Calu3 (cell line): Measurements from ENCODE around the gene ADAMTSL2. TPM values are rescaled to one million over a fixed set of nuclear protein-coding genes. Genes with fewer than 3 reads are reported as not detected.

Experiments
- BruUV-seq: library from RNA; stranded (reverse); fragments of 400-500 nt; replicated peaks from 2 replicates; lab custom pipeline; 2021; lab: Mats Ljungman, UMichigan
- CTCF ChIA-PET: fragments of 300-600 bp; sonication (Branson Sonifier 250); formaldehyde crosslinking; loops from one replicate; lab custom pipeline; 2022; ENCODE audit warnings: antibody characterized with exemption; lab: Charles Lee
- DNase-seq: peaks from one replicate; pipeline ENCODE4 v3.0.0; 2022
- H3K27ac Mint-ChIP-seq: one replicate; pipeline ENCODE4 v1.8.0; 2022; ENCODE audit warnings: mixed read lengths; ENCODE audit not compliant: unreplicated experiment
- H3K27me3 Mint-ChIP-seq: one replicate; pipeline ENCODE4 v1.8.0; 2022; ENCODE audit warnings: mixed read lengths; ENCODE audit not compliant: unreplicated experiment
- H3K36me3 Mint-ChIP-seq: one replicate; pipeline ENCODE4 v1.8.0; 2022; ENCODE audit warnings: mild to moderate bottlenecking, moderate library complexity, mixed read lengths; ENCODE audit not compliant: insufficient read depth, unreplicated experiment
- H3K4me1 Mint-ChIP-seq: one replicate; pipeline ENCODE4 v1.8.0; 2022; ENCODE audit warnings: mild to moderate bottlenecking, low read depth, mixed read lengths; ENCODE audit not compliant: unreplicated experiment
- H3K4me3 Mint-ChIP-seq: one replicate; pipeline ENCODE4 v1.8.0; 2022; ENCODE audit warnings: mild to moderate bottlenecking, low read depth, moderate library complexity, mixed read lengths; ENCODE audit not compliant: unreplicated experiment
- H3K9me3 Mint-ChIP-seq: one replicate; pipeline ENCODE4 v1.8.0; 2022; ENCODE audit warnings: low read depth, mixed read lengths; ENCODE audit not compliant: unreplicated experiment
- CTCF ChIP-seq: fragments of 200-600 bp; IDR thresholded peaks from one replicate; pipeline ENCODE4 v1.8.0; 2022; ENCODE audit warnings: antibody characterized with exemption; ENCODE audit not compliant: unreplicated experiment
- intact Hi-C: fragments of 100-400 bp; cut with micrococcal nuclease; formaldehyde crosslinking; loops from one replicate; pipeline ENCODE4 v1.10.0; 2022; ENCODE audit not compliant: unreplicated experiment
- total RNA-seq: library from RNA; stranded (reverse); gene quantifications from 2 replicates; pipeline ENCODE4 v1.2.3, GENCODE V29; 2022

Gene ADAMTSL2
- total RNA-seq, 1 experiment from 2014 or later = 0.14 TPM

- Mint-ChIP-seq H3K9me3 (no peaks in the 10 kb centered on the region), H3K27ac (no peak overlapping the region), H3K4me1 (peaks cover 8% of the 10 kb centered on the region), H3K4me3 (no peak overlapping the region), H3K27me3 (peaks cover 87% of the 10 kb centered on the region), H3K36me3 (no peaks in the 10 kb centered on the region)
- CTCF ChIA-PET = no interaction called here
- no peak for DNase-seq
- no TSS peak for BruUV-seq
- TF ChIP-seq CTCF = no peak
- intact Hi-C loops = no loop called here
Measured at GRCh38 chr9:133571896-133572595, 37.5 kb downstream of the ADAMTSL2 start.

GRCh38 chr9:133572821-133573361 is 38.4 kb downstream of the ADAMTSL2 start:
- Mint-ChIP-seq H3K27me3 (peaks cover 87% of the 10 kb centered on the region), H3K9me3 (no peaks in the 10 kb centered on the region), H3K4me1 (peaks cover 8% of the 10 kb centered on the region), H3K4me3 (no peak overlapping the region), H3K27ac (no peak overlapping the region), H3K36me3 (no peaks in the 10 kb centered on the region)
- CTCF ChIA-PET = no interaction called here
- intact Hi-C loops = no loop called here
- no peak for TF ChIP-seq CTCF
- DNase-seq = no peak
- no TSS peak for BruUV-seq

- intact Hi-C loops = no loop called here
- H3K36me3 Mint-ChIP-seq = no peaks in the 10 kb centered on the region
- no peak for TF ChIP-seq CTCF
- H3K9me3 Mint-ChIP-seq = no peaks in the 10 kb centered on the region
- H3K27ac Mint-ChIP-seq = no peak overlapping the region
- DNase-seq = no peak
- CTCF ChIA-PET = interaction anchor here (0.6 kb wide), 1 partner anchor 94 kb away, joined by 3 read pairs; no protein-coding TSS in a partner anchor
- BruUV-seq = no TSS peak
- no peak overlapping the region for H3K4me3 Mint-ChIP-seq
- H3K4me1 Mint-ChIP-seq = peaks cover 8% of the 10 kb centered on the region
- H3K27me3 Mint-ChIP-seq = peaks cover 86% of the 10 kb centered on the region
Measured at GRCh38 chr9:133573791-133574515, 39.4 kb downstream of the ADAMTSL2 start.

DNA sequence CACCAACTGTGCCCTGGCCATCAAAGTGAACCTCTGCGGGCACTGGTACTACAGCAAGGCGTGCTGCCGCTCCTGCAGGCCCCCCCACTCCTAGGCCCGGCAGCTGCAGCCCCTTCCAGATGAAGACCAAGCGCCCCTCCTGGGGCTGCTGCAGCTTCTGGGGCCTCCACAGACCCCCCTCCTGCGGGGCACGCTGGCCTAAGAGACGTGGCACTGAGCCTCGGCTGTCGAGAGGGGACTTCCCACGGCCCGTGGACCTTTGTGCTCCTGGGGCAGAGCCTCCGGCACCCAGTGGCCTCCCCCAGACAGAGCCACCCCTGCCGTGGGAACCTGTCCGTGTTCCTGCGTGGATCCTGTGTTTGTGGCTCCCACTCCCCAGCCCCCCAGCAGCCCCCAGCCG is 40.3 kb downstream of the ADAMTSL2 start:
- H3K9me3 Mint-ChIP-seq = no peaks in the 10 kb centered on the region
- H3K27ac Mint-ChIP-seq = no peak overlapping the region
- H3K4me3 Mint-ChIP-seq = no peak overlapping the region
- H3K27me3 Mint-ChIP-seq = peaks cover 80% of the 10 kb centered on the region
- BruUV-seq = no TSS peak
- intact Hi-C loops = no loop called here
- no peaks in the 10 kb centered on the region for H3K36me3 Mint-ChIP-seq
- no peak for DNase-seq
- peaks cover 8% of the 10 kb centered on the region for H3K4me1 Mint-ChIP-seq
- no peak for TF ChIP-seq CTCF
- CTCF ChIA-PET = no interaction called here
